Kidney capillary endothelial cell (primary cell): ENCODE measurements around the gene SRCIN1.

Experiments used
- DNase-seq: peaks from one replicate; pipeline ENCODE4 v3.0.0-alpha.2; 2018; ENCODE audit warnings: low spot score

The SRCIN1 gene

DNA sequence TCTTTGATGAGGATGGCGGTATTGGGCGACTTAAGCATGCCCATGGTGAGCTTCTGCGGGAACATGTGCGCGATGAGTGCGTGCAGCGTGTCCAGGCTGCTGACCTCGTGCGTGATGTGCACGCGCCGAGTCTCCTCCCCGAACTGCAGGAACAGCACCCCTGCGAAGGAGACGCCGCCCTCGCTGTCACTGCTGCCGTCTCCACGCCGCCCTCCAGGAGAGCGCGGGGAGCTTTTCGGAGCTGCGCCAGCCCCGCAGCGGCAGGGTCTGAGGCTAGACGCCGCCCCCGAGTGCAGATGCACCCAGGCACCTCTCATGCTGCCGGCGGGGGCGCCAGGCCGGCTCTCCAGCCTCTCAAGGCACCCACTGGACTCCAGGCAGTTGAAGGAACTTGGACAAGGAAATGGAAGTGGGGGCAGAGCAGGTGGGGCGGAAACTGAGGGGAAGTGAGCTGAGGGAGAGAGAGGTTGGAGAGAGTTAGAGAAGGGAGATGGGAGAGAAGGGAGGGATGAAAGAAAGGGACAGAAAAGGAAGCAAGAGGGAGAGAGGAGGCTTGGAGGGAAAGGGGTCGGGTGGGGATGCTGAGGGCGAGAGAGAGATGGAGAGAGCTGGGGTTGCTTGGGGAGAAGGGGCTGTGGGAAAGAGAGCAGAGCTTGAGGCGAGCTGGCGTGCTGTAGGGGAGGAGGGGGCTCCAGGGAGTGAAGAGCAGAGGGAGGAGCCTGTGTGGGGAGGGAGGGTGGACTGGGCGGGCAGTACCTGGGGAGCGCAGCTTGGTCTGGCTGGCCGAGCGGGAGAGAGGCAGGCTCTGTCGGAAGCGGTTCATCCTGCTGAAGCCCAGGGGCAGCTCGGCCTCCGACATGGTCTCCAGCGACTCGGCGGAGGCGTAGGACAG lies 42.1 kb downstream of the SRCIN1 start:
- DNase-seq: no peak

DNA sequence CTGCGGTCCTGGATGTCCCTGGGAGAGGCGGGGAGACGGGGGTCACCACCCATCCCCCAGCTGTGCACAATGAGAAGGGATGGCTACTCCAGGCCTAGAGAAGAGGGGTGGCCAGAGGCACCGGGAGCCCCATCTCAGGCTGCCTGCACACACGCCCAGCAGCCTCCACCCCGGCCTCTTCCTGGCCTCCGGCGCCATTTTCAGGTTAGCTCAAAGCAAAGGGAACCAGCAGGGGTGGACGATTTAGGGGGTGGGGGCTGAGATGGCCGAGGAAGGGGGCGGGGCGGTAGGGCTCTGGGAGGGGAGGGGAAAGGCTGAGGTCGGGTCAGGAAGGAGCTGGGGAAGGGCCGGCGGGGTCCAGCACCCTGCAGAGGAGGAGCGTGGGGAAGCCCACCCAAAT lies 42.8 kb downstream of the SRCIN1 start:
- DNase-seq: no peak

DNA sequence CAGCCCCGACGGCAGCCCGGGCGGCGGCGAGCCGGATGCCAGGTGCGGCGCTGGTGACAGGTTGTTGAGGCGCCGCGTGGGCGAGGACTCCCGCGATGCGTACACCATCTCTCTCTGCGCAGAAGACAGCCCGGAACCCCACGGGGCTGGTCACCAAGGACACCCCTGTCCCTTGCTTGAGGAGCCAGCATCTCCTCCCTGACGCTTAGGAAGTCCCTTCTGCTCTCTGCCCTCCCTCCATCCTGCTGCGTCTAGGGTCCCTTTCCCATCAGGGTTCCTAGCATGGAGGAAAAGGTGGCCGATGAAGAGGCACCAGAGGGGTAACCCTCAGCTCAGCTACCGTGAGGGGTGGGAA lies 43.6 kb downstream of the SRCIN1 start:
- no peak for DNase-seq

DNA sequence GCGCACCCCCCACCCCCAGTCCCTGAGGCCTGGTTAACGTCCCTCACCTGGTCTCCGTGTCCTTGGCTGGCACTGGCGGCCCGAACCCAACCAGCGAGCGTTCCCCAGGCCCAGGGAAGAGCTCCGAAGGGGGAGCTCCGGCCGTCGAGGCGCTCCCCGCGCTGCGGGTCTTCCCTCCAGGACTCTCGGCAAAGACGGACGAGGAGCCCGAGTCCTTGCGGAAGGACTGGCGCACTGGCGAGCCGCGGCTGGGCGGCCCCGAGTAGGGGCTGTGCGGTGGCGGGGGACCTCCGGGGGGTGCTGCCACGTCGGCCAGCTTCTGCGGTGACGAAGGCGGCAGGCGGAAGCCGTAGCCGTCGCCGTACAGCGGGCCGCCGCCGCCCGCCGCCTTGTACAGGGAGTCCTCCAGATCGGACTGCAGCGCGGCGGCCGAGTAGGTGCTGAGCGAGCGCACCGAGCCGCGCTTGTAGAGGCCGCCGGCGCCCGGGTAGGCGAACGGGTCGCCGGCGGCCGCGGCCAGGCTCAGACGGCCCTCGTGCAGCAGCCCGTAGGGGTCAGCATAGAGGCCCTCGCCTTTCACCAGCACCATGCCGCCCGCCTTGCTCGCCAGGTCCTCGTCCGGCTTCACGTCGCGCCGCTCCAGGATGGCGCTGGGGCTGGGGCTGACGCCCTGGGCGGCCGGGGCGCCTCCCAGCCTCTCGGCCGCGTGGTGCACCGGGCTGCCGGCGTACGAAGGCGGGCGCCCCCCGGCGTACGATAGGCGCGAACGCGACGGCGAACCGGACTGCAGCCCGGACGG lies 44.1 kb downstream of the SRCIN1 start:
- DNase-seq: no peak

DNA sequence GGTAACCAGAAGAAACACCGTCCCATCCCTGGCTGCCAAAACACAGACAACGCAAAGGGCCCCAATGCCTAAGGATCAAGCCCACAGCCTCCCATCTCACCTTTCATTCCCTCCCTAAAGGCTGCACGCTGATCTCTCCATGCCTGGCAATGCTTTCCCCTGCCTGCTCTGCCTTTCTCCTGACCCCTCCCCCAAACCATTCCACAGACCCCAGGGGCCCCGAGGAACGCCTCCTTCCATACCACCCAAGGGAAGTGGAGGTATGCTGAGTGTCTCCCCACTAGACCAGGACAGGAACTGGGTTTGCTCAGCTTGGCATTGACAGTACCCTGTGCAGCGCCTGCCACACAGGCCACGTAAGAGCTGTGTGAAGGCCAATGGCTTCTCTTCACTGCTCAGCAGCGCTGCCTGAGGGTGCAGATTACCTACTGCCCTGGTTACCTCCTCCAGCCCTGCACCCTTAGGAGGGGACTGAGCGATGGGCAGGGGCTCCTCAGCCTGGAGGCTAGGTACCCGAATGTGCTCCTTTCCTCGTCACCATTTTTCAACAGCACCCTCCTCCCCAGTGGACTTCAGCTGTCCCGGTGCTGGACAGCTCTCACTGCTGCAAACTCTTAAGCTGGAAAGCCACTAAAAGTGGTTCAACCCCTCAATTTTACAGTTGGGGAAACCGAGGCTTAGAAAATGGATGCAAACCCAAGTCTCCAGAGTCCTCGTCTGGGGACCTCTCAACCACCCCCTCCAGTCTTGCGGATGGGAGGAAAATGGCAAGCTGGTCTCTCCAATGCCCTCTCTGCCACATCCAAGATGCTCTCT lies 45.0 kb downstream of the SRCIN1 start:
- DNase-seq: no peak

DNA sequence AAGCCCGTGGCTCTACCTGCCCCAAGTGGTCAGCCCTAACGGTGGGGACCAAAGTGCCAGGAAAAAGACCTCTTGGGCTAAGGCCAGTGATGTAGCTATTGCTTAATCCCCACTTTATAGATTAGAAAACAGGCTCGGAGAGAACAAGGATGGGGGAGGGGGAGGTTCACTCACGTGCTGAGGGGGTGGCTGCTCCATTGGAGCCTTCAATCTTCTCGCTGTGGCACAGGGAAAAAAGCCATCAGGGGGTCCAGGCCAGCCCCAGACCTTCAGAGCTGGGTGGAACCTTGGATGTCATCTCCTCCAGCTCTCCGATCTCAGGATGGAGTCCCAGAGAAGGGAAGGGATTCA lies 45.9 kb downstream of the SRCIN1 start:
- no peak for DNase-seq

DNA sequence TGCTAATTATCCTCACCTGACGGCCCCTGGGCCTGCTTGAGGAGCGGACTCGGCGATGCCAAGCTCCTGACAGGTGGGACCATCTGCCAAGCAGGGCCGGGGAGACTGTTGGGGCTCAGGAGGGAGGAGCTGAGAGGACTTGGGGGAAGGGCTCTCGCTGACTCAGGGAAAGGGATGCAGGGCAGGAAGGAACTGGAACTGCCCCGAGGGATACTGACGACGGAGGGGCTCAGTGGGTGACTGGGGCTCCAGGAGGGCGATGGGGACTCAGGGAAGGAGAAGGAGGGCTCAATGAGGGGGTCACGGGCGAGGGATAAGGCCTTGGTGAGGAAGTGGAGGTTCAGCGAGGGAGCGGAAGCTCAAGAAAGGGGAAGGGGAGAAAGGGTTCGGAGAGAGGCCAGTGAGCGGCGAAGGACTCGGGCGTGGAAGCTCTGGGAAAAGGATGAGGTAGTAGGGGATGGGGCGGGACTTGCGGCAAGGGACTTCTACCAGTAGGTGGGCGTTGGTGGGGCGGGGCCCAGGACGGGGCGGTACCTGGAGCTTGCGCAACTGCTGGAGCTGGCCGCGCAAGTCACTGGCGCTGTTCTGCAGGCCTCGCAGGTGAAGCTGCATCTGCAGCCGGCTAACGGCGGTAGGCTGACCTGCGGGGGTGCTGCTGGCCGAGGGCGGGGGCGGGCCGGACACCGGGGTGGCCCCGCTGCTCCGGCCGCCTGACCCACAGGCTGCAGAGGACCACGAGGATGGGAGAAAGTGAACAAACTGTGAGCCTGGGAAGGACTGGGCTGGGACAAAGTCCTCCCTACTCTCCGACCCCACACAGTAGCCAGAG lies 46.5 kb downstream of the SRCIN1 start:
- DNase-seq: no peak

DNA sequence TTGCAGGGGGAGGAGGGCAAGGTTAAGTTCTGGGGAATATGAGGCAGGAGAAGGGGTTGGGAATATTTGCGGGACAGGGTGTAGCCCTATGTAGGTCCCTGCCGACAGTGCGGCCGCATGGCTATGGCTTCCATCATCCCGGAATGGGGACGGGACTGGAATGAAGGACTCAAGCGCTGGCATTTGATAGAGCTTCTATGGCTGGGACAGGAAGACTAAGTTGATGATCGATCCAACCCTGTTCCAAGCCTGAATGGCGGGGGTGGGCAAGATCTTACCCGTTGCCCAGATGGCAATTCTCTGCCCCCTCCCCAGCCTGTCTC lies 47.1 kb downstream of the SRCIN1 start:
- DNase-seq: no peak

DNA sequence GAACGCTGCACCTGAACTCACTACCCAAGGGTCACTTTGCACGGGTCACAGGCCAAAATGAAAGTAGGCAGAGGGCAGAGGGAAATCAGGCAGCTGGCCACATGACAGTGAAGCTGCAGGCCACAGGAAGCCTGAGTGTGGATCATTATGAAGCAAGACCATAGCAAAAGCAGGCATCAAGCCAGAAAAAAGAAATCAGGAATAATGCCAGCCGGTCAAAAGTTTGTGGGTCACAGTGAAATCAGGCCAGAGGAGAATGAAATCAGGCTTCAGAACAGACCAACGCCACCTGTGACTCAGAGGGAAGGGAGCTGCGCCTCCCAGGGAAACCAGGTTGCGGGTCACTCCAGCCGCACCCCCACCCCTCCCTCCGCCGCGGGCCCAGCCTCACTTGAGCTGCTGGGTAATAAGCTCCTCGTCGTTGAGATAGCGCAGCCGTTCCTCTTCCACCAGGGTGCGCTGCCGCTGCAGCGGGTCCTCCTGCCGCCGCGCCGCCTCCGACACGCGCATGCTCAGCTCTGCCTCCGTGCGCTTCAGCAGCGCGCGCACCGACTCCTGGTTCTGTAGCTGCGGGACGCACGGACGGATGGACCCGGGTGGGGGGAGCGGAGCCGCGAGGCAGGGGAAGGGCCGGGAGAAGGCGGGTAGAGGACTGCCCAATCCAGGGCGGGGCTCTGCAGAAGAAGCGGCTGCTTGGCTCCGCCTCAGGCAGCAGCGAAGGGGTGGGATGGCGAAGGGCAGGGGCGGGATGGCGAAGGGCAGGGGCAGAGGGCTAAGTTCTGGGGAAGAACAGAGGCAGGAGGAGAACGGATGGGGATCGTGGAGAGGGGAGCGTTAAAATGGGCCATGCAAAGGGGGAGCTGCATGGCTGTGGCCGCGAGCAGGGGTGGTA lies 47.7 kb downstream of the SRCIN1 start:
- peak; percentile 74 for DNase-seq

DNA sequence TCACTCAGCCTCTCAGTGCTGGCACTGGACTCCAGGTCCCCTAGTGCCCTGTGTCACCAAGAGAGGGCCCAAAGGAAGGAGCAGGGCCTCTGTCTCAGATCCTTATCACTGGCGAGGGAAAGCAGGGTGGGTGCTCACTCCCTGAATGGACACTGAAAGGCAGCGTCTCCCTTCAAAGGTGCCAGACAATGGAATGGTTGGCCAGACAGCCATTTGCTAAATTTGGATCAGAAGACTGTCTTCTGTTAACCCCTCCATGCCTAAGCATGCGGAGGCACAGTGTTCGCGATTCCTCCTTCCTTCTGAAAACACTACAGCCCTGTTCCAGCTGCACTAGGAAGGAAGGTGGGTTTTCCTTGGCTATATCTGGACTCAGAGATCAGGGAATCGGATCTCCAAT lies 48.4 kb downstream of the SRCIN1 start:
- no peak for DNase-seq

DNA sequence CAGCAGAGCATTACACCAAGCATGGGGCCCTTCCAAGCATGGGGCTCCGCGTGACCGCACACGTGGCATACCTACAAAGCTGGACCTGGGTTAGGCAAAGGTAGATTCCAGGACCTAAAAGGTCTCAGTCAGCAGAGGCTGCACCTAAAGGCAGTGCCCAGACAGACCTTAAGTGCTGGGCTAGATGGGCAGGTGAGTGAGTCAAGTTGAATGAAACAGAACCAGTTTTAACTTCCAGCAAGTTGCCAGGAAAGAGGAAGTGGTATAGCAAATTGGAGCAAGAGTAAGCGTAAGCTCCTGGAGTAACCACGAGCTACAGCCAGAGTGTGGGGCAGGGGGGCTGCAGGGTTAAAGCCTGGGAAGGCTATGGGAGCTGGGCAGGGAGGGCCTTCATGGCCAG lies 49.5 kb downstream of the SRCIN1 start:
- no peak for DNase-seq

DNA sequence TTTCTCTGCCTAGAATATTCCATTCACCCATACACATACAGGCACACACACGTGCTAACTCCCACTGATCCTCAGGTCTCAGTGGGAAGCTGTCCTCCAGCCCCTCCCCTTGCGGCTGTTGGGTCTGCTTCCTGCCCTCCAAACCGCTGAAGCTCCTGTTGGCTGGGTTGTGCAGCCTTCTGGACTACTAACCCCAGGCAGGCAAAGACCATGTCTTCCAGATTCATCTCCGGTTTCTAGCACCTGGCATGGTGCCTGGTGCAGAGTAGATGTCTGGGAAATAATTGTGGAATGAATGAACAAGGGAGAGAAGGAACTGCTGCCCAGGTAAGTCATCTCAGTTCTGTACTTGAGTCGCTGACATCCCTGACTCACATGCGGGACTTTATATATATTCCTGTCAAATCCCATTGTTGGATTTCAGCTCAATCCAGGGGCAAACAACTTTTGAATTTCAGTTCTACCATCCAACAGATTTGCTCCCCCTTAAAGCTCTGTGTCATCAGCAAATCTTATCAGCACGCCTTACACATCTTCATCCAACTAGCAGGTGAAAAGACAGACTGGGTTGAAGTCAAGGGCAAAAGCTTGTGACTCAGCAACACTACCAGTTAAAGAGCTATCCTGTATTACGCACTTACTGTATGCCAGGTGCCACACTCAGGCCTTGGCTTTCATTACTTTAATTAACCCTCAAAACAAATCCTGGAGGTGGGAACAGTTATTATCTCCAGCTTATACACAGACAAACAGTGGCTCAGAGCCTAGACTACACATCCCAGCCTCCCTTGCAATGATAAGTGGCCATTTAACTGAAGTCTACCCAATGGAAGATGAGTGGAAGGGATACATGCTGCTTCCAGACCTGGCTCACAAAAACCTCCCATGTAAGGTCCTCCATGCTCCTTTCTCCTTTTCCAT lies 51.1 kb downstream of the SRCIN1 start:
- DNase-seq: no peak

DNA sequence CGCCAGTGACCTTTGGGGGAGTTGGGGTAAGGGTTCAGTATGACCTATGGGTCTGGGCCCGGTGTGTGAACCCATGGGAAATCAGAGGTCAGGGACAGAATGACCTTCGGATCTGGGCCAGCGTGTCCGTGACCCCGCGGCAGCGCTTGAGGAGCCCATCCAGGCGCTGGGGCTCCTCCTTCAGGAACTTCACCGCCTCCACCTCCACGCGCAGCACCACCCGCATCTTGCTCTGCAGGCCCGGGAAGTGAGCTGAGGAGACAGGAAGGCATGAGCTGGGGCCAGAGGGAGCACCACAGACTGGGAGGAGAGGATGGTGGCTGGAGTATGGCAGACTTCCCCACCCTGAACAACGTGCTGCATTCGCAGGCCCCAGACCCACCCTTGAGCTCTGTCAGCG lies 53.4 kb downstream of the SRCIN1 start:
- DNase-seq: no peak

DNA sequence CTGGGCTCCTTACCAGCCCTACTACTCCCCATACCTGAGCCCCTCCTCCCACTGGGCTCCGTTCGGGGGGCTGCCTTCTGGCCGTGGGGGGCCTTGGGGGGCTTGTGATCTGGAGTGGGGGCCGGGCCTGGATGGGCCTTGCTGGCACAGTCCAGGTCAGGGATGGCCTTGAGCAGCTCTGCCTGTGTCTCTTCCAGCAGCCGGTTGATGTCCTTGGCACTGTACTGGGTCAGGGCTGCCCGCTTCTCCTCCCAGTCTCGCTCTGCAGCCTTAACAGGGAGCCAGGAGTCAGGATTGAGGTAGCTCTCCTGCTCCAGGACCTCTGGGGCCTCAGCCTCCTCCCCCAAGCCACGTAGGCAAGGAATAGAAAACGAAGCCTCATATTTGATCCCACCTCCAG lies 54.6 kb downstream of the SRCIN1 start:
- DNase-seq: no peak

DNA sequence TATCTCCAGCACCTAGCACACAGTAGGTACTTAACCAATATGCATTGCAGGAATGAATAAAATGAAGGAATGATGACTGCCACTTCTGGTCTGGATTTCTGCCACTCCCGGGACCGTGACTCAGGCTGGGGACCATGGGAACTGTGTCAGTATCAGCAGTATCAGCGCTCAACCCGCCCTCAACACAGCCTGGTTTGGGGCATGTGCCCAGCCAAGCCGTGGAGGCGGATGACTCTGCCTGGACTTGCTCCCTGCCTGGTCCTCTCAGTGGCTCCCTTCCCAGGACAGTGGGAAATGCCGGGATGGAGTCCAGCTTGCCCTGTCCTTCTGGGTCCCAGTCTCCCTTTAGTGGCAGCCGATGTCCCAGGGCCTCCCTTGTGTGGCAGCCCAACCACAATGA lies 55.1 kb downstream of the SRCIN1 start:
- no peak for DNase-seq

DNA sequence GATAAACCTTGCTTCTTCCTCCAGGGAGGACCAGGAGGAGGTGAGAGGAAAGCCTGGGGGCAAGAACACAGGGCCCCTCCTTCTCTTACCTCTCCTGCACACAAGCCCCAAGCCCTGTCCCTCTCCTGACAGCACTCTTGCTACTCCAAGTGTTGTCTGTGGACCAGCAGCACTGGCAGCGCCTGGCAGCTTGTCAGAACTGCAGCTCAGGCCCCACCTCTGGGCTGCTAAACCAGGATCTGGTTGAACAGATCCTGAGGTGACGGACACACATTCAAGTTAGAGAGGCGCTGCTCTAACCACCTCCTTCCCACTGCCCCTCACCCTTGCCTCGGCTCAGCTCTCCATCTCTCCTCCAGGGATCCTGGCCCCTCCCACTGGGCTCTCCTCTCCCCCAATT lies 56.5 kb downstream of the SRCIN1 start:
- no peak for DNase-seq

DNA sequence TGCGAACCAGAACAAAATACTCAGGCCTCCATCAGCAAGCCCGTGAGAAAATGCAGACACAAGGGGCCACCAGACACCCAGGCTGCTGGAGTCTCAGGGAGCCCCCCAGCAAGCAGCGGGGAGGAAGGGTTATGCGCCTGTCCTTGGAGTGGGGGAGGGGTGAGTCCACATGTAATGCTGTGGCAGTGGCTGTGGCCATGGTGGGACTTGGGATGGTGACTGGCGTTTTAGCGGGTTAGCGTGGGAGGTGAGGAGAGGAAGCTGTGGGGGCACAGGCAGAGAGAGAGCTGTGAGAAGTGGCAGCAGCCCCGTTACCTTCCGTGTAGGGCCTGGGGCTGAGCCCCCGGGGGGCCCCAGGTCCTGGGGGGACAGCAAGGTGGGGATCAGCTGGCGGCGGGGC lies 58.3 kb downstream of the SRCIN1 start:
- no peak for DNase-seq

DNA sequence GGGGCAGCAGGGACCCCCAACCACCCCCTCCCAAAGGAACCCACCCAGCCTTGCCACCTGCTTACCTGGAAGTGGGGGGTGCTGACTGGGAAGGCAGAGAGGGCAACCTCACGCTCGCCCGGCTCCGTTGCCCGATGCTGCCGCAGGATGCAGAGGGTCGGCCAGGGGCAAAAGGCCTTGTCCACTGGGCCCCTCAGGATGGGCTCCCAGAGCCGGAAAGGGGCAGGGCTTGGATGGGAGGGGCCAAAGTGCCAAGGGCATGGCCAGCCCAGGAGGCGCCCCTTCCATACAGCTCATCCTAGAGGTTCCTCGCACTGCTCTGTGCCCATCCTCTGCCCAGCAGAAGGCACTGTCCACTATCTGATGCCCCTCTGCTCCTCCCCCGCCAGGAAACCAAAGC lies 59.4 kb downstream of the SRCIN1 start:
- no peak for DNase-seq

DNA sequence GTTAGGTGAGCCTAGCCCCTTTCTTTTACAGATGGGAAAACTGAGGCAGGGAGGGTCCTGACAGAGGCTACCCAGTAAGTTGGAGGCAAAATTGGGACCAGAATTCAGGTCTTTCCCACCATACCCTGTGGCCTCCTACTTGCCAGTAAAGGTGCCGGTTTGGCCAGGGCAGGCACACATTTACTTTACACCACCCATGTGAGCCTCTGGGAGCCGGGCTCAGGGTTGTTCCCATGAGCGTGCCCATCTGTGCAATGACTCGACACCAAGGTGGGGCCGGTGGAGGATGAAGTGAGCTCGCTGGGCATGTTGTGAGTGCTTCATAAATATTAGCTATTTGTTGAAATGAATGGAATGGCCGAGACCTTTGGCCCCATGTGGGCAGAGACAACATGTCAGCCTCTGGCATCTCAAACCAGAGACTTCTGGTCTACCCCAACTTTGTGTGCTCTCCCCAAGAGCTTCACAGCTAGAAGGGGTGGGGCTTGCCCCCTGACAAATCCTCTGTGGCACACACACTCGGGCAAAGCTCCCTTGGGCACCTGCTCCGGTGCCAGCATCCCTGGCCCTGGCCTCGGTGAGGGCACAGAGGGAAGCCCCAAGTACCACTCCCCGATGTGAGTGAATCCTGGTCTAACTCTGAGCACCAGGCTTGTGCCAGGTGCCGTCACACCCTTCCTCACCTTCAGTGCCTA lies 60.1 kb downstream of the SRCIN1 start:
- DNase-seq: no peak
